NCI-H146 treated with DMSO at 0.1 percent for 48 hours (cell line): ENCODE measurements around the gene MGAT4B.

Experiments
- DNase-seq: peaks from one replicate; lab custom pipeline; 2025; ENCODE audit not compliant: unreplicated experiment; lab: John Stamatoyannopoulos, UW

The MGAT4B gene

DNA sequence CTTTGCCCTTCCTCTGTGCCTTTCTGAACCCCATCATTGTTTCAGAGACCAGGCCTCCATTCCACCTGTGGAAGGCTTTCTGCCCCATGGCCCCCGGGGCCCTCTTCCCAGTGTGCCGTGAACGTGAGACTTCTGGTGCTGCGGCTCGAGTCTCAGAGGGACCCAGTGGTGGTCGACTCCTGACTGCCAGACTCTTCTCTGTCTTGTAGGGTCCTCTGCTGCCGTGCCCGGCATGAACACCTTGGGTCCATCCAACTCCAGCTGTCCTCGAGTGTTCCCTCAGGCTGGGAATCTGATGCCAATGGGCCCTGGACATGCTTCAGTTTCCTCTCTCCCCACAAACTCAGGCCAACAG is 33.0 kb downstream of the MGAT4B start:
- DNase-seq, result no peak

DNA sequence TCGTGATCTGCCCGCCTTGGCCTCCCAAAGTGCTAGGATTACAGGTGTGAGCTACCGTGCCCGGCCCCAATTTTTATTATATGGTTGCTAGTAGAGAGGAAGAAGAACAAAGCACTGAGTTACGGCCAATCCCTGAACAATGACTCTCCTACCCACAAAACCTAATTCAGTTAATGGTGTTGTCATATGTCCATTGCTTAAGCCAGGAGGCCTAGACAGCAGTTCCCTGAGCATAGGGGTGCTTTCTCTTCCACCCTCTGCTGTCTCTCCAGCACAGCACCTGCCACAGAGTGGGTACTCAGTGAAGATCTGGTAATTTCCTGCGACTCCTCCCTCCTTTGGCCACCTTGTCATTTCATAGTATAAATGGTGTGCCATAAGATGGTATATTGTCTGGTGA is 34.3 kb downstream of the MGAT4B start:
- DNase-seq, result no peak

DNA sequence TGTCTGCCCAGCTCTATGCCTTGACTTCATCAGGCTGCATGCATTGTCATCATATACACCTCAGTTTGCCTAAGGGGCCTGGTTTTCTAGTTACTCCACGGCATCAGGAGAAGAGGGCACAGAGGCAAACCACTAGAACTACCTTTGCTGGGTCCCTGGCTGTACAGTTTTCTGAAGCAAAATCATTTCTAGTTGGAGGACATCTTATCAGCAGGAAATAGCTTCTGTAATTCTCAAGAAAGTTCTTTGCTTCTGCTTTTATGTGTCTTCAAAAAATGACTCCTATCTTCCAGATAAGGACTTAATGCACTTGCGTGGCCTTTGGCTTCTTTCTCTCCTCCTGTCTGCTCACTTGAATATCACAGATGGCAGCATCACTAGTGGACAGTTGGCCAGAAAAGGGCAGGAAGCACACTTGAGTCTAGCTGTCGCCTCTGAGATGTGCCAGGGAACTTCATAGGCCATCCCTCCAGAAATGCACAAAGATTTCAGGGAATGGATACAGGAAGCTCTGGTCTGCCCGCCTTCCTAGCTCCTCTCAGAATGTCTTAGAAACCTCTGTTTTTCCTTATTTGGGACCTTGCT is 35.3 kb downstream of the MGAT4B start:
- DNase-seq, result no peak

DNA sequence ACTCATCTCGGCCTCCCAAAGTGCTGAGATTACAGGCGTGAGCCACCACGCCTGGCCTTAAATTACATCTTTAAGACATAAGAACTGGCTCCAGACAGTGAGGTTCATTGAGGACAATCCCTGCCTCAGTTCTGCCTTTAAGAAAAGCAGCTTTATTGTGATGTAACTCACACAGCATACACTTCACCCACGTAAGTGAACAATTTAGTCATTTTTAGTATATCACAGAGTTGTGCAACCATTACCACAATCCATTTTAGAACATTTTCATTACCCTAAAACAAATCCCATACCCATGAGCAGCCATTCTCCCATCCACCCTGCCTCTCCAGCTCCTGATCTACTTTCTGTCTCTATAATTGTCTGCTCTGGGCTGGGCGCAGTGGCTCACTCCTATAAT is 36.9 kb downstream of the MGAT4B start:
- DNase-seq, result no peak

DNA sequence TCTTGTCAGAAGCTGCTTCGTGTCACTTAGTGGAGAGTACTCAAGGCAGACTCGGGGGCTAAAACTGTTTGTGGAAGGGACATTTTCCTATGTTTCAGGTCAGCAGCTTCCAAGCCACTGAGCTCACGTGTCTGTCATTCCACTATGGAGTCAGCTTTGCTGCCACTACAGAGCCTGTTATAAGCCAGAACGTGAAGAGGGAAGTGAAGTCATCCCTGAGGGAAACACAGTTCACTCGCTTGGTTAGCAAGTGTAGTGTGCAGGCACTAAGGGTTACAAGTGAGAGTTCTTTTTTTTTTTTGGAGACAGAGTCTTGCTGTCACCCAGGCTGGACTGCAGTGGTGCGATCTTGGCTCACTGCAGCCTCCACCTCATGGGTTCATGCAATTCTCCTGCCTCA is 37.4 kb downstream of the MGAT4B start:
- DNase-seq, result no peak

DNA sequence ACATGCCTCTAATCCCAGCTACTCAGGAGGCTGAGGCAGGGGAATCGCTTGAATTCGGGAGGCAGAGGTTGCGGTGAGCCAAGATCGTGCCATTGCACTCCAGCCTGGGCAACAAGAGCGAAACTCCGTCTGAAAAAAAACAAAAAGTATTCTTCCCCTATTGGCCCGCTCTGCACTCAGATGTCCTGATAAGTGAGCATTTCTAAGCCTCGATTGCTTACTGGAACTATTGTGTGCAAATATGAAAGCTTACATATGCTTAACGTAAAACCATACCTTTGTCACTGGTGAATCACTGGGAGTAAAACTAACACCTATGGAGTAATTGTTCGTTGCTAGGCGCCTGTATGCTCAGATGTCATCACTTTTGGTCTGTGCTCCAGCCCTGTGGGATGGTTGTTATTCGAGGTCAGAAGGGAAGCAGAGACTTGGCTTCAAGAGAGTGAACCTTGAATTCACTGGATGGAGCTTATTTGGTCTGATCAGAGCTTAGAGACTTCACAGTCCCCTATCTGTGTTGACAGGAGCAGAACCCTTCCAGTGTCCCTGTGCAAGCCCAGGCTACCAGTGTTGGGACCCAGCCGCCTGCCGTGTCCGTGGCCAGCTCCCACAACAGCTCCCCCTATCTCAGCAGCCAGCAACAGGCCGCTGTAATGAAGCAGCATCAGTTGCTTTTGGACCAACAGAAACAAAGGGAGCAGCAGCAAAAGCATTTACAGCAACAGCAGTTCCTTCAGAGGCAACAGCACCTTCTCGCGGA is 38.2 kb downstream of the MGAT4B start:
- no peak for DNase-seq

DNA sequence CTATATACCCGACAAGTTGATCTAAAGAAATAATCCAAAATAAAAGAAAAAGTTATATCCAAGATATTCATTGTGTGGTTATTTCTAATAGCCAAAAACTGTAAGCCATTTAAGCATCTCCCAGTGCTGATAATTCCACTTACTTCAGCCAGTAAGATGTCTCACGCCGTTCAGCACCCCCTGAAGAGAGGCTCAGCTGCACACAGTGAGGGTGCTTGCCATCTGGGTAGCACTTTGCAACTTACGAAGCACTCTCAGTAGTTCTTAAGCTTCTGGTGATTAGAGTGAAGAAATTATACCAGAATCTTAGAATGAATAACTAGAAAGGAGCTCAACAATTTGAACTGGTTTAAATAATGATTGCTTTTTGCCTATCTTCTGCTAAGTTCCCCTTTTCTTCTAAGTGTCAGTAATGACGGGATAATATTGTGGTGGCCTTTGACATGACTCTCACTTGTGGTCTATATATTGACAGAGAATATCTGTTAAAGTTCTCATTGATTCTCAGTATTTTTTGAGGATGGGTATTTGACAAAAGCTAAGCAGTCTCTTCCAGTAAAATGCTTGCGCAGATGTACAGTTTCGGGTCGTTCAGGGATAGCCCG is 39.1 kb downstream of the MGAT4B start:
- no peak for DNase-seq

DNA sequence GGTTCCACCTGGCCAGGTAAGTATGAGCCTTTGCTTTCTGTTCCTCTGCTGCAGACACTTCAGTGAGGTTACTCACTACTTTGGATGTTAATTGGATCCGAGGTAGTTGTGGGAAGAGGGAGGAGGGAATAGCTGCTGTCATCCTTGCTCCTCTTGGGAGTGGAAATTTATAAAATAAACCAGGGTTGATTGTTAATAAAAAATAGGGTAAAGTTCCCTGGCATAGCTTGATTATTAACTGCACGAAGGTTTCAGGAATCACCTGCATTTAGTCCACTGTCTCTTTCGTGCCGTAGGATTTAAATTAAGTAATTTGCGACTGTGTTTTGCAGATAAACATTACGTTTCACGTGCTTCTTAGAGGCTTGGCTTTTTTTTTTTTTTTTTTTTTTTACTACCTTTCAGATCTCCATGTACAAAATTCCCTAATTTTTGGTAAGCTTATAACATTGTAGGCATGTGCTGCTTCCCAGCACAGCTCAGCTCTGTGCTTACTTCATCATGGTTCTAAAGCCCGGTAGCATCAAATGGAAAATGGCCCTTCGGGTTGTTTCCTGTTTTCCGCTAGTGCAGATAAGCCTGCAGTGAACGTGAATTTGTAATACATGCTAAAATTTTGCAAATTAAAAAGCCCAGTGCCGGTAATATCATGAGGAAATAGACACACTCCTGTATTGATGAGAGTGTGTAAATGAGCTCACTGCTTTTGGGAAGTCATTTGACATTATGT is 39.8 kb downstream of the MGAT4B start:
- DNase-seq, result no peak

DNA sequence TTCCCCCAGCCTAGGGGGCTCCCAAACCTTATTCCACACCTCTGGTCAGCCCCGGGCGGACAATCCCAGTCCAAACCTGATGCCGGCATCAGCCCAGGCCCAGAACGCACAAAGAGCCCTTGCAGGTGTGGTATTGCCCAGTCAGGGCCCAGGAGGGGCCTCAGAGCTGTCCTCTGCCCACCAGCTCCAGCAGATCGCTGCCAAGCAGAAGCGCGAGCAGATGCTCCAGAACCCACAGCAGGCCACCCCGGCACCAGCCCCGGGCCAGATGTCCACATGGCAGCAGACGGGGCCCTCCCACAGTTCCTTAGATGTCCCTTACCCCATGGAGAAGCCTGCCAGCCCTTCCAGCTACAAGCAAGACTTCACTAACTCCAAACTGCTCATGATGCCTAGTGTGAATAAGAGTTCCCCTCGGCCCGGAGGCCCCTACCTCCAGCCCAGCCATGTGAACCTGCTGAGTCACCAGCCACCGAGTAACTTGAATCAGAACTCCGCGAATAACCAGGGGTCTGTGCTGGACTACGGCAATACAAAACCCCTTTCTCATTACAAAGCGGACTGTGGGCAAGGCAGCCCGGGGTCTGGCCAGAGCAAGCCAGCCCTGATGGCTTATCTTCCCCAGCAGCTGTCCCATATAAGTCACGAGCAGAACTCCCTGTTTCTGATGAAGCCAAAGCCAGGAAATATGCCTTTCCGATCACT is 40.5 kb downstream of the MGAT4B start:
- DNase-seq, result no peak

DNA sequence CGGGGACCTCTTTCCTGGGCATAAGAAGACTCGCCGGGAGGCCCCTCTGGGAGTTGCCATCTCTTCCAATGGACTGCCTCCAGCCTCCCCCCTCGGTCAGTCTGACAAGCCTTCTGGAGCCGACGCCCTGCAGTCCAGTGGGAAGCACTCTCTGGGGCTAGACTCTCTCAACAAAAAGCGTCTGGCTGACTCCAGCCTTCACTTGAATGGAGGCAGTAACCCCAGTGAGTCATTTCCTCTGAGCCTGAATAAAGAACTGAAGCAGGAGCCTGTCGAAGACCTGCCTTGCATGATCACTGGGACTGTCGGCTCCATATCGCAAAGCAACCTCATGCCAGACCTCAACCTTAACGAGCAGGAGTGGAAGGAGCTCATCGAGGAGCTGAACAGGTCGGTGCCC is 41.3 kb downstream of the MGAT4B start:
- DNase-seq, result no peak

DNA sequence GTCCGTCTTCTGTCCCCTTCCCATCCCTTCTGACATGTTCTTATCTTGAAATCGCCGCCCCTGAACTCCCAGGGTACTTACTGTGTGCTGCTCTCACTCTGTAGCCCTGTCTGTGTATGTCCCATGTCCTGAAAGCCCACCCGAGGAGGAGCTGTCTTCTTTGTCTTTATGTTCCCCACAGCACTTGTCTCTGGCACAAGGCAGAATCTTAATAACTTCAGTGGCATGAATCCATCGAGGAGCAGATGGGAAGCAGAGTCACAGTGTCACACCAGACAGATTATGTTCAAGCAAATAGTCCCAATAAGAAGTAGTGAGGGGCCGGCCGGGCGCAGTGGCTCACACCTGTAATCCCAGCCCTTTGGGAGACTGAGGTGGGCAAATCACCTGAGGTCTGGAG is 42.6 kb downstream of the MGAT4B start:
- DNase-seq, result no peak

DNA sequence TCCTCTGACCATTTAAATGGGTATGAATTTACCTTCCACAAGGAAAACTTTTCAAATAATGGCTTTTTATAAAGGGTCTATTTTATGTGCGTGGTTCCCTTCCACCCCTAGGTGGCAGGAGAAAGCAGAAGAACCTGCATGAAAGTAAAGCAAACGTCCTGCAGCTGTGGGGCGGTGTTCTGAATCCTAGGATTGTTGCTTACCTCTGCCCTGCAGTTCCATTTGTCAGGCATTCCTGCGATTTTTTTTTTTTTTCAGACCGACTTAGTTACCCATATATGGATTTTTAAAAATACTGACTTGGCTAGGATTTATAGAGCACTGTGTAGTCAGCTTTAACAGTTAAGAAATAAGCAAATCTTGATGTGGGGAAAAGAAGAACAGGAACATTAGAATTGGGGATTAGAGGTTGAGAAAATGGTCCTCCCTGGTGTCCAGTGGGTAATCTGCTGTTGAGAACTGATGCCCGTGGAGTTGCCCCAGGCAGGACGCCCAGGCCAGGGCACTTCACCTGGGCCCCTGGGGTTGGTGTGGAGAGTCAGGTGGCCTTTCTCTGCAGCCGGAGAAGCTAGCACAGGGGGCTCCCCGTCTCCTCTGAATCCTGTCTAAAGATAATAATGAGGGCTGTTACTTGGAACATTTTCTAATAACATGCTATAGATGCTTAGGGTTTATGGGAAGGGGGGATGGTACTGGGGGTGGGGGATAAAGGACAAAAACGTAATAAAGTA is 43.3 kb downstream of the MGAT4B start:
- DNase-seq, result peak; percentile 29

DNA sequence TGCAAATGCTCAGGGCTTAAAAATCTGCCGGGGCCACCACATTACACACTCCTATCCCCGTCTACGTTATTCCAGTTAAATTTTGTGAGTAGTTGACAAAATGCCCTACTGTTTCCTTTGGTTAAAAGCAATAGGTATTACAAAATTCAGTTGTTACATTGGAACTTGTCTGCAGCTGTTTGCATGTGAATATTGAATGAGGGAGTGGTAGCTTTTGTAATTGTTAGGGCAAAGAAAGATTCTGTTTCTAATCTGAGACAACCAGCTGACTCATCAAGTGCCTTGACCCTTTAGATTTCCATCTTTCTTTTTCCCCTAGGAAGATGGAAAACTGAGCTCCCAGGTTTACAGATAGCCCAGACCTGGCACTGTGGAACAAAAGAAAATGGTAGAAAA is 43.9 kb downstream of the MGAT4B start:
- no peak for DNase-seq

DNA sequence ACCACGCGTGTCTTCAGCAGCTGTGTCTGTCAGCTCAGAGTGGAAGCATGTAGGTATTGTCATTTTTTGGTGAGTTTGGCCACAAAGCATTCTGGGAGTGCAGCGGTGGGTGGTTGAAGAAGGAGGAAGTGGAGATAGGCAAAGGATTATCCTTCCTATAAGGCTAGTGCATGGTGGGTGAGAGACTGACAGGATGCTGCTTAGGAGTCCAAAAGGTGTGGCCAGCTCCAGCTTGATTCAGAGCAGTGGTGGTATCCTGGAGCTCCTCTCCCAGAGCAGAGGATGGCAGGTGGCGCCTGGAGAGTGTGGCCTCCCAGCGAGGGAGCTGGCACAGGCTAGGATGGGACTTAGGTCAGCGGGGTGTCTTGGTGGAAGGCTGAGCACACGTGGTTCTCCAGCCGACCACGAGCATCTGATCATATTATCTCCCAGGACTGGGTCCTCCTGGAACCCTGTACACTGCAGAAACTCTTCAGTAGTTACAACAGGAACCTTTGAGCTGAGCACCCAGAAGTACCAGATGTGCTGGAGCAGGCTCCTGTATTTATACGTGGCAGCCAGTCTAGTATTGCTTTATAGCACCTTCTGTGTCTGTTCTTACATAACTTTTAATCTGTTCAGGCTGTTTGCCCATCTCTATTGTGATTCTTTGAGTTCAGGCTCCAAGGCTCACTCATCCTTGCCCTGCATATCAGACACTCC is 44.4 kb downstream of the MGAT4B start:
- no peak for DNase-seq

DNA sequence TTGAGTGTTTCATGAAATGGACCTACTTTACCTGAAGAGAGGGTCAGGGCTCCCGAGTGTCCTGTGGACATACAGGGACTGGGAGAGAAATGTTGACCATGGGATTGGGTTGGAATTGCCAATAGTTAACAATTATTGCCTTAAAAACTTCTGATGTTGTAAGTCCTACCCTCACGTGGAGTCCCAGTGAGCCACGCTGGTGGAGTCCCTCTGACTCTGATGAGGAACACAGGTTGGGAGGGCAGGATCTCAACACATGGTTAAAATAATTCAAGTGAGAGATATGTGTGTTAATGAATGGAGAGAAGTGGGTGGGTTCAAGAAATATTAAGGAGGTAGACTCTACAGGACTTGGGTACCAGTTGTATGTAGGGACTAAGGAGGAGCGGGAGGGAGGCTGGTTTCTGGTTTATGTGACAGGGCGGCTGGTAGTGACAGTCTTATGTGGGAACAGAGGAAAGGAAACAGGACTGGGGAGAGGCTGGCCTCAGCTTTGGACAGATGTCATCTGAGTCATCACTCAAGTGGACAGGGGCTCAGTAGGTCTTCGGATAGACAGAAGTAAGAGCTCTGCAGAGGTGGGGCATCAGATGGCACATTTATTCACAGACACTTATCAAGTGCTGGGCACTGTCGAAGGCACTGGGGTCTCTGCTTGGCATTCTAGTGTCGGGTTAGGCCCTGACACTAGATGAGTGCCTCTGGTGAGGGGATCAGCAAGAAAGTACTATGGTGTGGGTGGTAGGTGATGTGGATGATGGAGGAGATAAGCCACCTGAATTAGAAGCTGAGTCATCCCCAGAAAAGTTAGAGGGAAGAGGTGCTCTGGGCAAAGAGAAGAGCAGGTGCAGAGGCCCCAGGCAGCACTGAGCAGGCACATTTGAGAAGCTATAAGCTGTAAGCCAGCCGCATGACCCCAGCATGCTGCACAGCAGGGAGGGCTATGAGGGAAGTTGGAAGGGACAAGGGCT is 46.8 kb downstream of the MGAT4B start:
- DNase-seq, result peak; percentile 8

DNA sequence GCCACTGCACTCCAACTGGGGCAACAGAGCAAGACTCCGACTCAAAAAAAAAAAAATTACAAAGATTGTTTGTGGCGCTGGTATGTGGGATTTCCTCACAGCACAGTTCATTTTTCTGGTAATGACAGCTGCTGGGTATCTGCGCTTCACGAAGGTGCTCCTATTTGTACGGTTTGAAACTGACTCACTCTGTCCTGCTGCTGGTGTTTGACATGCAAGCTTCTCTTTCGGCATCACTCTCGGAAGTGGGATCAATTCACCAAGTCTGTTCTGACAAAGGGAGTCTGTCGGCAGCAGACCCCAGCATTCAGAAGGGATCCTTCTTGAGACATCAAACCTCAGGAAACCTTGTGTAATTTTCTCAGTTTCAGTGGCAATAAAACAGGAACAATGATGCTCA is 47.7 kb downstream of the MGAT4B start:
- no peak for DNase-seq

DNA sequence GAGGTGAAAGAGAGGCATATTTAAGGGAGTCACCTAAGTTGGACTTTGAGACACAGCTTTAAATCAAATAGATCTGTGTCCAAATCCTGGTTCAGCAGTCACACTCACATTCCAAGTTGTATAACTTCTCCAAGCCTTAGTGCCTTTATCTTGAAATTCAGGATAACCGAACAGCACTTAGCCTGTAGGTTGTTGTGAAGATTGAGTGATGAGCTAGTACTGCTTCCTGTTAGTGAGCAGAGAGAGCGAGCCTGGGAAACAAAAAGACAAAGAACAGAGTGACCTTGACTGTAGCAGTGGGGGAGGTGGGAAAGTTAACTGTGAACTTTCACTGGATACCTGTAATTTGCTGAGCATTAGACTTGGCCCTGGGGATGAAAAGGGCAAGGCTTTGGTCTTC is 51.6 kb downstream of the MGAT4B start:
- no peak for DNase-seq

DNA sequence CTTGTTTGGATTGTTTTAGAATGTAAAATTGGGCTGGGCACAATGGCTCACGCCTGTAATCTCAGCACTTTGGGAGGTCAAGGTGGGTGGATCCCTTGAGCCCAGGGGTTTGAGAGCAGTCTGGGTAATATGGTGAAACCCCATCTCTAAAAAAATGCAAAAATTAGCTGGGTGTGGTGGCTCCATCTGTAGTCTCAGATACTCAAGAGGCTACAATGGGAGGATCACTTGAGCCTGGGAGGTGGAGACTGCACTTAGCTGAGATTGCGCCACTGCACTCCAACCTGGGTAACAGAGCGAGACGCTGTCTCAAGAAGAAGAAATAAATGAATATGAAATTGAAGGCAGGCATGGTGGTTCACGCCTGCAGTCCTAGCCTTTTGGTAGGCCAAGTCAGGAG is 52.7 kb downstream of the MGAT4B start:
- no peak for DNase-seq
